AG04450 (cell line): Measurements from ENCODE around the gene TSHZ2. TPM values are rescaled to one million over a fixed set of nuclear protein-coding genes. Genes with fewer than 3 reads are reported as not detected.
"Not testable (repeated sequence)": the region's sequence is repeated elsewhere in the genome, so short reads cannot be mapped to it uniquely, and the experiment has no call there.

Source experiments
- CTCF ChIA-PET: fragments of 300-600, 350-600 bp; formaldehyde crosslinking; extraction: SDS; loops from one replicate; lab custom pipeline; 2022; ENCODE audit warnings: antibody characterized with exemption, inconsistent platforms; lab: Charles Lee
- POLR2A ChIA-PET: fragments of 350-600 bp; formaldehyde crosslinking; extraction: SDS; loops from one replicate; lab custom pipeline; 2021; ENCODE audit warnings: antibody characterized with exemption, inconsistent platforms; lab: Yijun Ruan, JAX
- DNase-seq: peaks from one replicate; pipeline ENCODE4 v3.0.0-alpha.2; 2011; ENCODE audit warnings: low read depth, low spot score
- H3K27ac ChIP-seq: one replicate; pipeline ENCODE4 v1.5.1; 2012; ENCODE audit warnings: low read depth, low read length, control low read depth
- H3K27me3 ChIP-seq: one replicate; pipeline ENCODE4 v1.6.0; 2012; ENCODE audit warnings: low read length; ENCODE audit not compliant: control insufficient read depth, insufficient read depth
- H3K4me3 ChIP-seq: 2 replicates; pipeline ENCODE4 v1.5.1; 2011; ENCODE audit warnings: mild to moderate bottlenecking, low read depth, low read length, control low read depth
- H3K9me3 ChIP-seq: 2 replicates; pipeline ENCODE4 v1.5.1; 2012; ENCODE audit warnings: low read length; ENCODE audit not compliant: control insufficient read depth, insufficient read depth
- CTCF ChIP-seq: IDR thresholded peaks from 2 replicates; pipeline ENCODE4 v1.5.1; 2011; ENCODE audit warnings: low read depth, low read length, control low read depth, inconsistent platforms
- polyA plus RNA-seq: library from polyadenylated mRNA; depleted of rRNA; stranded (reverse); fragments of >200 nt; gene quantifications from 2 replicates; pipeline ENCODE4 v1.2.3, GENCODE V29; 2011

Gene TSHZ2
- polyA plus RNA-seq, 1 experiment = not detected

DNA sequence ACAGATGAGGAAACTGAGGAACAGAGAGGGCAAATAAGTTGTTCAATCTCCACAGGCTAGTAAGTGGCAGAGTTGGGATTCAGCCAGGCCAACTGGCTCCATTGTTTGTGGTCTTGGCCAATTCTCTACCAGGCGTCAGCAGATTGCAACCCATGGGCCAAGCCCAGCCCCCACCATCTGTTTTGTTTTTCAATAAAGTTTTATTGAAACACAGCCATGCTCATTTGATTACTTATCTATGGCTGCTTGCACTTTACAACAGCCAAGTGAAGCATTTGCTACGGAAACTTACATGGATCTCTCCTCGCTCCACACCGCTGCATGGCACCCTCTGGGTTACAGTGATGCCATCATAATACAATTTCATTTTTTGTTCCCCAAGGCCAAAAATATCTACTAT lies 530.7 kb downstream of the TSHZ2 start:
- no peak overlapping the region for H3K27ac ChIP-seq
- CTCF ChIA-PET = interaction anchor here (1.3 kb wide), 1 partner anchor 45 kb away, joined by 5 read pairs; no protein-coding TSS in a partner anchor
- POLR2A ChIA-PET = no interaction called here
- no peaks in the 10 kb centered on the region for H3K9me3 ChIP-seq
- no peak for TF ChIP-seq CTCF
- no peaks in the 10 kb centered on the region for H3K27me3 ChIP-seq
- no peak for DNase-seq
- no peak overlapping the region for H3K4me3 ChIP-seq

DNA sequence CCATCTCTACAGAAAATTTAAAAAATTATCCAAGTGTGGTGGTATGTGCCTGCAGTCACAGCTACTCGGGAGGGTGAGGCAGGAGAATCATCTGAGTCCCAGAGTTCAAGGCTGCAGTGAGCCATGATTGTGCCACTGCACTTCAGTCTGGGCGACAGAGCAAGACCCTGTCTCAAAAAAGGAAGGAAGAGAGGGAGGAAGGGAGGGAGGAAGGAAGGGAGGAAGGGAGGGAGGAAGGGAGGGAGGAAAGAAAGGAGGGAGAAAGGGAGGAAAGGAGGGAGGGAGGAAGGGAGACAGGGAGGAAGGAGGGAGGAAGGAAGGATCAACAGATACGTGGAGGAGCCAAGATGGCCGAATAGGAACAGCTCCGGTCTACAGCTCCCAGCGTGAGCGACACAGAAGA lies 531.4 kb downstream of the TSHZ2 start:
- no peak overlapping the region for H3K27ac ChIP-seq
- CTCF ChIA-PET = no interaction called here
- POLR2A ChIA-PET = no interaction called here
- no peak for DNase-seq
- no peak for TF ChIP-seq CTCF
- no peak overlapping the region for H3K4me3 ChIP-seq
- H3K27me3 ChIP-seq = no peaks in the 10 kb centered on the region
- no peaks in the 10 kb centered on the region for H3K9me3 ChIP-seq

- H3K27me3 ChIP-seq, H3K27ac ChIP-seq, POLR2A ChIA-PET, DNase-seq, H3K9me3 ChIP-seq, H3K4me3 ChIP-seq, CTCF ChIA-PET: not testable (repeated sequence)
Observed at GRCh38 chr20:53504106-53504505, 531.9 kb downstream of the TSHZ2 start.

GRCh38 chr20:53510262-53510661 lies 538.1 kb downstream of the TSHZ2 start:
- POLR2A ChIA-PET = no interaction called here
- Histone ChIP-seq H3K27ac (no peak overlapping the region), H3K9me3 (no peaks in the 10 kb centered on the region), H3K4me3 (no peak overlapping the region), H3K27me3 (no peaks in the 10 kb centered on the region)
- CTCF ChIA-PET = interaction anchor here (0.6 kb wide), 1 partner anchor 109 kb away, joined by 3 read pairs; no protein-coding TSS in a partner anchor
- DNase-seq = no peak
- TF ChIP-seq CTCF = no peak

- Histone ChIP-seq H3K27me3 (no peaks in the 10 kb centered on the region), H3K27ac (no peak overlapping the region), H3K4me3 (no peak overlapping the region), H3K9me3 (no peaks in the 10 kb centered on the region)
- ChIA-PET CTCF (interaction anchor here (0.6 kb wide), 1 partner anchor 109 kb away, joined by 3 read pairs; no protein-coding TSS in a partner anchor), POLR2A (no interaction called here)
- DNase-seq = no peak
- TF ChIP-seq CTCF = no peak
Observed at GRCh38 chr20:53510704-53511103, 538.5 kb downstream of the TSHZ2 start.
